Measurements from ENCODE around the gene CDH15.

CDH15 gene

GRCh38 chr16:89194340-89195311 is 23.1 kb downstream of the CDH15 start:
- TF ChIP-seq ZFHX2 (tag by site-specific recombination; conservative IDR thresholded peaks at IDR 0.05) (0 out of 2 replicates have a peak, but pooled peaks have one; percentile 15), ZNF561 (tag by site-specific recombination; IDR thresholded peaks at IDR 0.05; ENCODE audit: borderline replicate concordance) (no peak)

GRCh38 chr16:89195521-89196171 is 24.1 kb downstream of the CDH15 start:
- POLR2A ChIA-PET = no interaction called here
- CTCF ChIA-PET = no interaction called here
- Histone ChIP-seq H3K36me3 (ENCODE audit: control insufficient read depth in 2 of 2, insufficient read depth in 1 of 2, low read length in 2 of 2) (no peaks in the 10 kb centered on the region), H3K27ac (ENCODE audit: extremely low read depth, low read depth, low read length) (no peak overlapping the region), H3K4me1 (ENCODE audit: control insufficient read depth, insufficient read depth, low read length) (no peaks in the 10 kb centered on the region), H3K4me3 (ENCODE audit: low read depth, low read length) (no peak overlapping the region), H3K9me3 (ENCODE audit: control insufficient read depth, insufficient read depth, low read depth, low read length) (no peaks in the 10 kb centered on the region)
- TF ChIP-seq ZBTB44 (tag by site-specific recombination; IDR thresholded peaks at IDR 0.05) (no peak), ZIC2 (tag by site-specific recombination; IDR thresholded peaks at IDR 0.05) (peak; percentile 79)

More at GRCh38 chr16:89194340-89195311, 23.1 kb downstream of the CDH15 start:
- H3K4me3 ChIP-seq (ENCODE audit: low read depth, low read length) = no peak overlapping the region
- CTCF ChIA-PET = interaction anchor here (1.1 kb wide), 1 partner anchor 27 kb away, joined by 3 read pairs; no protein-coding TSS in a partner anchor
- H3K27ac ChIP-seq (ENCODE audit: extremely low read depth, low read depth, low read length) = no peak overlapping the region
- POLR2A ChIA-PET = no interaction called here
- H3K36me3 ChIP-seq (ENCODE audit: control insufficient read depth in 2 of 2, insufficient read depth in 1 of 2, low read length in 2 of 2) = no peaks in the 10 kb centered on the region
- no peaks in the 10 kb centered on the region for H3K9me3 ChIP-seq (ENCODE audit: control insufficient read depth, insufficient read depth, low read depth, low read length)
- no peaks in the 10 kb centered on the region for H3K4me1 ChIP-seq (ENCODE audit: control insufficient read depth, insufficient read depth, low read length)

- no peak for TF ChIP-seq ZFHX2 (tag by site-specific recombination; conservative IDR thresholded peaks at IDR 0.05)
- no peak for TF ChIP-seq ZNF404 (tag by site-specific recombination; IDR thresholded peaks at IDR 0.05)
- no peak for TF ChIP-seq FEZF1 (tag by site-specific recombination; IDR thresholded peaks at IDR 0.05)
- TF ChIP-seq ZBTB20 (tag by site-specific recombination; IDR thresholded peaks at IDR 0.05) = no peak
- no peak for TF ChIP-seq ZNF16 (tag by site-specific recombination; IDR thresholded peaks at IDR 0.05; ENCODE audit: low read depth)
- TF ChIP-seq ZNF449 (tag by site-specific recombination; IDR thresholded peaks at IDR 0.05) = no peak
- no peak for TF ChIP-seq ZNF391 (tag by site-specific recombination; IDR thresholded peaks at IDR 0.05; ENCODE audit: borderline replicate concordance, low read depth)
- no peak for TF ChIP-seq ZBTB1 (tag by site-specific recombination; IDR thresholded peaks at IDR 0.05)
- TF ChIP-seq ZNF580 (tag by site-specific recombination; IDR thresholded peaks at IDR 0.05) = no peak
- TF ChIP-seq ZBTB10 (tag by site-specific recombination; IDR thresholded peaks at IDR 0.05) = no peak
- TF ChIP-seq ZNF280D (tag by site-specific recombination; IDR thresholded peaks at IDR 0.05) = no peak
- TF ChIP-seq ZNF555 (tag by site-specific recombination; conservative IDR thresholded peaks at IDR 0.05) = no peak
- no peak for TF ChIP-seq ZNF239 (tag by site-specific recombination; IDR thresholded peaks at IDR 0.05)
- Histone ChIP-seq H3K36me3 (ENCODE audit: control insufficient read depth in 2 of 2, insufficient read depth in 1 of 2, low read length in 2 of 2) (no peaks in the 10 kb centered on the region), H3K4me3 (ENCODE audit: low read depth, low read length) (no peak overlapping the region), H3K4me1 (ENCODE audit: control insufficient read depth, insufficient read depth, low read length) (no peaks in the 10 kb centered on the region), H3K27ac (ENCODE audit: extremely low read depth, low read depth, low read length) (no peak overlapping the region), H3K9me3 (ENCODE audit: control insufficient read depth, insufficient read depth, low read depth, low read length) (no peaks in the 10 kb centered on the region)
- POLR2A ChIA-PET = no interaction called here
- CTCF ChIA-PET = interaction anchor here (0.6 kb wide), 3 partner anchors 30 to 406 kb away, joined by 3 read pairs; no protein-coding TSS in a partner anchor
These were observed 25.6 kb downstream of the CDH15 start for GRCh38 chr16:89197033-89197632.
